B cell (primary cell): ENCODE measurements around the gene TNPO2. TPM values are rescaled to one million over a fixed set of nuclear protein-coding genes. Genes with fewer than 3 reads are reported as not detected.
A peak's percentile ranks its signal among the peaks of the same experiment; 100 is the strongest.
"Not testable (repeated sequence)": the region's sequence is repeated elsewhere in the genome, so short reads cannot be mapped to it uniquely, and the experiment has no call there.

ENCODE experiments used
- ATAC-seq: fragments of 200-7000 bp; cut with Tn5 transposase; one replicate; pipeline ENCODE4 v1.10.0; 2021; ENCODE audit warnings: low read depth, mild to moderate bottlenecking, moderate number of reproducible peaks, moderate library complexity
- CTCF ChIA-PET: fragments of 350-600 bp; sonication (Branson Sonifier 250); formaldehyde crosslinking; loops from one replicate; lab custom pipeline; 2021; ENCODE audit warnings: antibody characterized with exemption, inconsistent platforms; lab: Charles Lee
- POLR2A ChIA-PET: fragments of 350-600 bp; sonication (Branson Sonifier 250); formaldehyde crosslinking; loops from one replicate; lab custom pipeline; 2021; ENCODE audit warnings: antibody characterized with exemption; lab: Charles Lee
- DNase-seq: peaks from one replicate; pipeline ENCODE4 v3.0.0; 2013
- H2AFZ ChIP-seq: 2 replicates; pipeline ENCODE4 v1.6.1; 2012; ENCODE audit warnings: mild to moderate bottlenecking, low read depth, low read length; ENCODE audit not compliant: insufficient read depth, poor library complexity, severe bottlenecking
- H3K27ac ChIP-seq, 2 donors: 1 replicate in 1 of 2; 2 replicates in 1 of 2; pipeline ENCODE4 v1.5.1; 2012 to 2013; ENCODE audit warnings: low read length in 2 of 2, mild to moderate bottlenecking in 2 of 2, moderate library complexity in 1 of 2
- H3K27me3 ChIP-seq, 4 experiments: fragments of 200-600 bp in 1 of 4; sonication (generic) in 1 of 4; replicated peaks in 1 of 4; 1 replicate in 2 of 4; 2 replicates in 2 of 4; pipeline versions ENCODE4 v1.6.1 to v1.7.0; 2013 to 2016; ENCODE audit warnings: low read length in 3 of 4, mild to moderate bottlenecking in 2 of 4, mixed read lengths in 1 of 4, moderate library complexity in 1 of 4; ENCODE audit not compliant: insufficient read depth in 4 of 4, control insufficient read depth in 3 of 4; ENCODE audit errors: control extremely low read depth in 1 of 4
- H3K36me3 ChIP-seq, 2 experiments: replicated peaks in 1 of 2; 1 replicate in 1 of 2; 2 replicates in 1 of 2; pipeline versions ENCODE4 v1.6.1 to v1.7.1; 2013; ENCODE audit warnings: low read length in 1 of 2; ENCODE audit not compliant: insufficient read depth in 2 of 2, control insufficient read depth in 1 of 2; ENCODE audit errors: control extremely low read depth in 1 of 2, extremely low read depth in 1 of 2
- H3K4me1 ChIP-seq, 2 donors: fragments of 200-600 bp in 1 of 2; sonication (generic) in 1 of 2; 1 replicate in 1 of 2; 2 replicates in 1 of 2; pipeline versions ENCODE4 v1.5.1 to v1.6.1; 2013 to 2017; ENCODE audit warnings: low read length in 2 of 2; ENCODE audit not compliant: control insufficient read depth in 2 of 2, insufficient read depth in 2 of 2
- H3K4me2 ChIP-seq: replicated peaks from 2 replicates; pipeline ENCODE3; 2012; ENCODE audit warnings: mild to moderate bottlenecking, low read depth, low read length; ENCODE audit not compliant: poor library complexity, severe bottlenecking
- H3K4me3 ChIP-seq, 5 experiments: fragments of 200-600 bp in 1 of 5; sonication (generic) in 1 of 5; 1 replicate in 3 of 5; 2 replicates in 2 of 5; pipeline versions ENCODE4 v1.5.1 to v1.7.0; 2011 to 2016; ENCODE audit warnings: low read length in 4 of 5, mild to moderate bottlenecking in 4 of 5, low read depth in 2 of 5, control low read depth in 1 of 5, moderate library complexity in 1 of 5; ENCODE audit not compliant: insufficient read depth in 1 of 5; ENCODE audit errors: control extremely low read depth in 1 of 5, extremely low read depth in 1 of 5
- H3K79me2 ChIP-seq: fragments of 200-600 bp; sonication (generic); one replicate; pipeline ENCODE4 v1.6.0; 2016; ENCODE audit warnings: low read length; ENCODE audit not compliant: control insufficient read depth, insufficient read depth
- H3K9ac ChIP-seq: fragments of 200-600 bp; sonication (generic); 2 replicates; pipeline ENCODE4 v1.6.1; 2017; ENCODE audit warnings: mild to moderate bottlenecking, low read length, moderate library complexity
- H3K9me3 ChIP-seq, 3 donors: one replicate each; pipeline versions ENCODE4 v1.6.1 to v1.7.1; 2013; ENCODE audit warnings: low read length in 2 of 3; ENCODE audit not compliant: control insufficient read depth in 2 of 3, insufficient read depth in 1 of 3; ENCODE audit errors: control extremely low read depth in 1 of 3
- H4K20me1 ChIP-seq: 2 replicates; pipeline ENCODE4 v1.6.0; 2012; ENCODE audit warnings: mild to moderate bottlenecking, low read length; ENCODE audit not compliant: insufficient read depth, control insufficient read depth, poor library complexity, severe bottlenecking
- H3K27ac Mint-ChIP-seq: one replicate; pipeline ENCODE4 v1.8.0; 2021; ENCODE audit warnings: mixed read lengths
- H3K27me3 Mint-ChIP-seq: one replicate; pipeline ENCODE4 v1.8.0; 2021; ENCODE audit warnings: mixed read lengths
- H3K4me1 Mint-ChIP-seq: one replicate; pipeline ENCODE4 v1.8.0; 2021; ENCODE audit warnings: mixed read lengths
- H3K4me3 Mint-ChIP-seq: one replicate; pipeline ENCODE4 v1.8.0; 2021; ENCODE audit warnings: mixed read lengths
- H3K9me3 Mint-ChIP-seq: one replicate; pipeline ENCODE4 v1.8.0; 2022; ENCODE audit warnings: mixed read lengths; ENCODE audit not compliant: insufficient read depth
- EZH2 ChIP-seq: IDR thresholded peaks from 2 replicates; pipeline ENCODE4 v1.6.1; 2012; ENCODE audit warnings: borderline replicate concordance, low read depth, mild to moderate bottlenecking, moderate library complexity, low read length; ENCODE audit not compliant: insufficient read depth, poor library complexity, severe bottlenecking
- WGBS: methylation state at CpG from one replicate; pipeline ENCODE4 v1.1.5; 2013; ENCODE audit warnings: missing lambda C conversion rate; ENCODE audit not compliant: insufficient coverage; 5-methylcytosine and 5-hydroxymethylcytosine counted together
- intact Hi-C: fragments of 100-400 bp; cut with micrococcal nuclease; formaldehyde crosslinking; loops from one replicate; pipeline ENCODE4 v1.10.0; 2022
- polyA plus RNA-seq: library from polyadenylated mRNA; depleted of rRNA; stranded (reverse); fragments of >200 nt; gene quantifications from 2 replicates; pipeline ENCODE4 v1.2.3, GENCODE V29; 2012
- total RNA-seq, 2 donors: library from RNA; stranded (reverse); fragments of 120-200 nt in 1 of 2; gene quantifications; 1 replicate in 1 of 2; 2 replicates in 1 of 2; pipeline versions ENCODE4 v1.2.3 to v1.2.4, GENCODE V29; 2013 to 2022
- TF ChIP-seq, protein P1 (sequence below): fragments of 200-600 bp; IDR thresholded peaks from one replicate; pipeline ENCODE4 v1.8.0; 2022; ENCODE audit warnings: antibody characterized with exemption, mild to moderate bottlenecking

TNPO2 gene
- total and polyA plus RNA-seq, 2 donors (not counting 1 experiment from before 2014, with no cell fraction given), result 73.7 to 85.6 TPM

DNA sequence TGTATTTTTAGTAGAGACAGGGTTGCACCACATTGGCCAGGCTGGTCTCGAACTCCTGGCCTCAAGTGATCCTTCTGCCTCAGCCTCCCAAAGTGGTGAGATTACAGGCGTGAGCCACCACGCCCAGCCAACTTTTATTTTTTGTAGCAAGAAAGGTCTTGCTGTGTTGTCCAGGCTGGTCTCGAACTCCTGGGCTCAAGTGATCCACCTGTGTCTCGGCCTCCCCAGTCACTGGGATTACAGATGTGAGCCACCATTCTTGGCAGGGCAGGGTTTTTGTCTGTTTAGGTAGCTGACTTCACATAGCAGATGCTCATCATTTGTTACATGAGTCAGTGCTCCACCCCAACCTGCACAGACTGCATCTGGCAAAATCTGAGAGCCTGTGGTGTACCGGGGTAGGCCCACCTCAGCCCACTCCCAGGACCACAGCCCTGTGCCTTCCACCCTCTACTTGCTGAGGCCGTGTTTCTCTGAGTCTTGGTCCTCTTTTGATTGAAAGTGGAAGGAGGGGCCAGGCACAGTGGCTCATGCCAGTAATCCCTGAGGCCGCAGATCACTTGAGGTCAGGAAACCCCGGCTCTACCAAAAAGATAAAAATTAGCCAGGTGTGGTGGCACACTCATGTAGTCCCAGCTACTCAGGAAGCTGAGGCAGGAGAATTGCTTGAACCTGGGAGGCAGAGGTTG, 4.2 kb upstream of the TNPO2 start:
- ATAC-seq, result no peak
- ChIA-PET POLR2A (no interaction called here), CTCF (interaction anchor here (0.6 to 1.1 kb wide), 3 partner anchors 17 to 32 kb away, joined by 3 to 4 read pairs (median 4); no protein-coding TSS in a partner anchor)
- H3K36me3 ChIP-seq, result peaks cover 2 to 36% of the 10 kb centered on the region in 2 experiments
- no peak overlapping the region for H3K4me3 ChIP-seq
- peak overlapping the region; percentile 20 for H3K27ac Mint-ChIP-seq
- no peaks in the 10 kb centered on the region for H3K27me3 ChIP-seq
- no peaks in the 10 kb centered on the region for H3K27me3 Mint-ChIP-seq
- peaks cover 43% of the 10 kb centered on the region for H4K20me1 ChIP-seq
- H3K4me2 ChIP-seq, result no peak overlapping the region
- H3K4me1 ChIP-seq, result peaks cover 49 to 66% of the 10 kb centered on the region in 2 donors
- no peaks in the 10 kb centered on the region for H3K9me3 ChIP-seq
- H3K9ac ChIP-seq, result no peak overlapping the region
- no peak overlapping the region for H2AFZ ChIP-seq
- H3K79me2 ChIP-seq, result peaks cover 74% of the 10 kb centered on the region
- H3K9me3 Mint-ChIP-seq, result no peaks in the 10 kb centered on the region
- no peak for TF ChIP-seq EZH2
- TF ChIP-seq, protein P1, sequence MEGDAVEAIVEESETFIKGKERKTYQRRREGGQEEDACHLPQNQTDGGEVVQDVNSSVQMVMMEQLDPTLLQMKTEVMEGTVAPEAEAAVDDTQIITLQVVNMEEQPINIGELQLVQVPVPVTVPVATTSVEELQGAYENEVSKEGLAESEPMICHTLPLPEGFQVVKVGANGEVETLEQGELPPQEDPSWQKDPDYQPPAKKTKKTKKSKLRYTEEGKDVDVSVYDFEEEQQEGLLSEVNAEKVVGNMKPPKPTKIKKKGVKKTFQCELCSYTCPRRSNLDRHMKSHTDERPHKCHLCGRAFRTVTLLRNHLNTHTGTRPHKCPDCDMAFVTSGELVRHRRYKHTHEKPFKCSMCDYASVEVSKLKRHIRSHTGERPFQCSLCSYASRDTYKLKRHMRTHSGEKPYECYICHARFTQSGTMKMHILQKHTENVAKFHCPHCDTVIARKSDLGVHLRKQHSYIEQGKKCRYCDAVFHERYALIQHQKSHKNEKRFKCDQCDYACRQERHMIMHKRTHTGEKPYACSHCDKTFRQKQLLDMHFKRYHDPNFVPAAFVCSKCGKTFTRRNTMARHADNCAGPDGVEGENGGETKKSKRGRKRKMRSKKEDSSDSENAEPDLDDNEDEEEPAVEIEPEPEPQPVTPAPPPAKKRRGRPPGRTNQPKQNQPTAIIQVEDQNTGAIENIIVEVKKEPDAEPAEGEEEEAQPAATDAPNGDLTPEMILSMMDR, result no peak
- intact Hi-C loops, result no loop called here
- H3K27ac ChIP-seq, result peak overlapping the region in 1 of 2 donors; percentile 48
- DNase-seq, result no peak
- no peak overlapping the region for H3K4me3 Mint-ChIP-seq
- peaks cover 56% of the 10 kb centered on the region for H3K4me1 Mint-ChIP-seq
- WGBS, result 96% methylated on average over 7 of the region's 9 CpGs

DNA sequence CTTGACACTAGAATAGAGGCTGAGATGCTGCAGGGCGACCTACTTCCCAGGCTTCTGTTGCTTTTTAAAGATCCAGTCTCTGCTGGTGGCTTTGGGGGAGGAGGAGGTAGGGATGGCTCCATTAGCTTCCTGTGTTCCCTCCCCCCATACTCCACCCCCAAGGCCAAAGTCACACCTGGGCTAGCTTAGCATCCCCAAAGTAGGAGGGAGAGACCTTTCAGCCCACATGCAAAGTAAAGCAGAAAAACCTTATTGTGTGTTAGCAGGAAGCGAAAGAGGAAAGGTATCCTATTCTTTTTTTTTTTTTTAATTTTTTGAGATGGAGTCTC, 3.2 kb upstream of the TNPO2 start:
- Histone ChIP-seq H2AFZ (no peak overlapping the region), H3K4me2 (no peak overlapping the region), H3K9ac (no peak overlapping the region), H3K9me3 (no peaks in the 10 kb centered on the region), H3K36me3 (peaks cover 2 to 36% of the 10 kb centered on the region in 2 experiments), H3K4me3 (no peak overlapping the region), H3K79me2 (peaks cover 72% of the 10 kb centered on the region), H3K4me1 (peaks cover 41 to 60% of the 10 kb centered on the region in 2 donors), H3K27me3 (no peaks in the 10 kb centered on the region), H3K27ac (peak overlapping the region in 1 of 2 donors; percentile 59), H4K20me1 (peaks cover 34% of the 10 kb centered on the region)
- CTCF ChIA-PET, result interaction anchor here (0.5 to 1.1 kb wide), 3 partner anchors 10 to 54 kb away, joined by 3 to 5 read pairs (median 4); no protein-coding TSS in a partner anchor
- H3K4me3 Mint-ChIP-seq, result no peak overlapping the region
- POLR2A ChIA-PET, result interaction anchor here (0.7 kb wide), 2 partner anchors 67 to 109 kb away, joined by 3 read pairs; no protein-coding TSS in a partner anchor
- intact Hi-C loops, result no loop called here
- WGBS, result no CpG with 5 or more reads among the region's 2 CpGs
- ATAC-seq, result no peak
- no peak overlapping the region for H3K27ac Mint-ChIP-seq
- TF ChIP-seq EZH2, result no peak
- TF ChIP-seq, protein P1, result no peak
- DNase-seq, result no peak
- H3K27me3 Mint-ChIP-seq, result no peaks in the 10 kb centered on the region
- H3K9me3 Mint-ChIP-seq, result no peaks in the 10 kb centered on the region
- peaks cover 56% of the 10 kb centered on the region for H3K4me1 Mint-ChIP-seq

DNA sequence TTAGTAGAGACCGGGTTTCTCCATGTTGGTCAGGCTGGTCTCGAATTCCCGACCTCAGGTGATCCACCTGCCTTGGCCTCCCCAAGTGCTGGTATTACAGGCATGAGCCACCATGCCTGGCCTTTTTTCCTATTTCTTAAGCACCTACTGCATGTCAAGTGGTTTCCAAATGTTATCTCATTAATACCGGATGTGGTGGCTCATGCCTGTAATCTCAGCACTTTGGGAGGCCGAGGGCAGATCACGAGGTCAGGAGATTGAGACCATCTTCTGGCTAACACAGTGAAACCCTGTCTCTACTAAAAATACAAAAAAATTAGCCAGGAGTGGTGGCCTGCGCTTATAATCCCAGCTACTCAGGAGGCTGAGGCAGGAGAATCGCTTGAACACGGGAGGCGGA, 1.9 kb upstream of the TNPO2 start:
- H3K27me3 Mint-ChIP-seq, H3K9ac ChIP-seq, H3K4me2 ChIP-seq, H3K27me3 ChIP-seq, intact Hi-C loops, ATAC-seq, H3K9me3 Mint-ChIP-seq, DNase-seq, H3K27ac ChIP-seq, H3K4me3 ChIP-seq, CTCF ChIA-PET, H3K4me3 Mint-ChIP-seq, POLR2A ChIA-PET, H2AFZ ChIP-seq, H3K9me3 ChIP-seq: not testable (repeated sequence)
- Histone ChIP-seq H3K79me2 (peaks cover 73% of the 10 kb centered on the region), H3K4me1 (peaks cover 46 to 63% of the 10 kb centered on the region in 2 donors), H3K36me3 (peaks cover 2 to 28% of the 10 kb centered on the region in 2 experiments), H4K20me1 (peaks cover 31% of the 10 kb centered on the region)
- H3K4me1 Mint-ChIP-seq, result peaks cover 53% of the 10 kb centered on the region
- 94% methylated on average over 9 of the region's 10 CpGs for WGBS
- H3K27ac Mint-ChIP-seq, result peak overlapping the region; percentile 6
